HepG2 (cell line): ENCODE data around the gene NPSR1. TPM values are rescaled to one million over a fixed set of nuclear protein-coding genes. Genes with fewer than 3 reads are reported as not detected.

Experiments used
- E2F2 ChIP-seq: sonication (generic); formaldehyde crosslinking; IDR thresholded peaks from 2 replicates; pipeline ENCODE4 v1.4.0; 2020; ENCODE audit warnings: missing genetic modification reagents, borderline replicate concordance
- GABPB1 ChIP-seq: IDR thresholded peaks from 2 replicates; pipeline ENCODE4 v1.6.1; 2016; ENCODE audit warnings: mild to moderate bottlenecking, missing genetic modification reagents, moderate library complexity, missing compliant biosample characterization
- HNF1A ChIP-seq, 2 experiments: sonication (generic) in 1 of 2; formaldehyde crosslinking in 1 of 2; IDR thresholded peaks; 2 replicates each; pipeline versions ENCODE4 v1.4.0 to v1.6.1; 2016 to 2020; ENCODE audit warnings: borderline replicate concordance in 1 of 2, low read depth in 1 of 2, mild to moderate bottlenecking in 1 of 2, missing genetic modification reagents in 1 of 2
- LCORL ChIP-seq, 2 experiments: fragments of 450-650 bp in 1 of 2; sonication (generic) in 1 of 2; formaldehyde crosslinking in 1 of 2; IDR thresholded peaks; 2 replicates each; pipeline versions ENCODE4 v1.5.0 to v1.6.1; 2017 to 2020; ENCODE audit warnings: antibody characterized with exemption in 1 of 2, missing genetic modification reagents in 1 of 2
- MLLT10 ChIP-seq: sonication (generic); formaldehyde crosslinking; IDR thresholded peaks from 2 replicates; pipeline ENCODE4 v1.4.0; 2020; ENCODE audit warnings: missing genetic modification reagents
- PHB2 ChIP-seq: fragments of 450-650 bp; IDR thresholded peaks from 2 replicates; pipeline ENCODE4 v1.6.1; 2018; ENCODE audit not compliant: partially characterized antibody
- SSRP1 ChIP-seq: IDR thresholded peaks from 2 replicates; pipeline ENCODE4 v1.6.1; 2016; ENCODE audit warnings: control low read depth
- TCF12 ChIP-seq, 2 experiments: fragments of 450-650 bp in 1 of 2; sonication (generic) in 1 of 2; formaldehyde crosslinking in 1 of 2; IDR thresholded peaks; 2 replicates each; pipeline versions ENCODE4 v1.6.1 to v1.8.0; 2017 to 2022; ENCODE audit warnings: antibody characterized with exemption in 1 of 2, mild to moderate bottlenecking in 1 of 2, missing genetic modification reagents in 1 of 2, moderate library complexity in 1 of 2
- ZNF18 ChIP-seq: sonication (generic); formaldehyde crosslinking; IDR thresholded peaks from 2 replicates; pipeline ENCODE4 v1.8.0; 2022; ENCODE audit warnings: mild to moderate bottlenecking, missing genetic modification reagents; ENCODE audit not compliant: insufficient replicate concordance
- ZNF274 ChIP-seq: sonication (generic); formaldehyde crosslinking; IDR thresholded peaks from 2 replicates; pipeline ENCODE4 v1.5.1; 2020; ENCODE audit warnings: mild to moderate bottlenecking, missing genetic modification reagents
- ZNF275 ChIP-seq: sonication (generic); formaldehyde crosslinking; IDR thresholded peaks from 2 replicates; pipeline ENCODE4 v1.8.0; 2022; ENCODE audit warnings: missing genetic modification reagents, mild to moderate bottlenecking, inconsistent platforms, borderline replicate concordance
- ZNF609 ChIP-seq: sonication (generic); formaldehyde crosslinking; IDR thresholded peaks from 2 replicates; pipeline ENCODE4 v1.4.0; 2020; ENCODE audit warnings: mild to moderate bottlenecking, missing genetic modification reagents, borderline replicate concordance
- polyA plus RNA-seq, 8 experiments: library from polyadenylated mRNA; depleted of rRNA in 3 of 8; stranded (reverse) in 7 of 8; unstranded in 1 of 8; fragments of >200 nt; fragmentation: Illumina TruSeq in 4 of 8; extraction: Trizol in 4 of 8; gene quantifications; 2 replicates each; pipeline versions ENCODE4 v1.2.1 to v1.2.3, GENCODE V29; 2011 to 2016; ENCODE audit warnings: low read depth in 4 of 8, missing spikeins in 1 of 8, mixed read lengths in 1 of 8; ENCODE audit not compliant: insufficient read depth in 1 of 8
- total RNA-seq, 5 experiments: library from RNA; depleted of rRNA; stranded (reverse); fragments of >200 nt; fragmentation: Illumina TruSeq; extraction: Trizol; gene quantifications; 2 replicates each; pipeline ENCODE4 v1.2.3, GENCODE V29; 2016; ENCODE audit warnings: low read depth in 1 of 5

Gene NPSR1
- total and polyA plus RNA-seq, 2 of the 13 experiments (the other 11 are each of a cell fraction or from before 2014, with no cell fraction given) = not detected

- 0 out of 2 replicates have a peak, but pooled peaks have one; percentile 18 for TF ChIP-seq ZNF274 (CRISPR knock-in tag)
- no peak for TF ChIP-seq MLLT10
- no peak for TF ChIP-seq LCORL (IDR thresholded peaks at IDR 0.05)
- TF ChIP-seq LCORL (CRISPR knock-in tag; IDR thresholded peaks at IDR 0.05) = peak; percentile 52
- TF ChIP-seq HNF1A (IDR thresholded peaks at IDR 0.05; ENCODE audit: low read depth) = peak; percentile 89
- peak; percentile 86; the same call in 1 of the 2 replicates for TF ChIP-seq HNF1A (CRISPR knock-in tag; IDR thresholded peaks at IDR 0.05; ENCODE audit: borderline replicate concordance)
- peak; percentile 45 for TF ChIP-seq ZNF18 (CRISPR knock-in tag)
- no peak for TF ChIP-seq ZNF275
- TF ChIP-seq ZNF609 (CRISPR knock-in tag) = 0 out of 2 replicates have a peak, but pooled peaks have one; percentile 13
- TF ChIP-seq TCF12 (IDR thresholded peaks at IDR 0.05) = no peak
- no peak for TF ChIP-seq TCF12 (CRISPR knock-in tag; IDR thresholded peaks at IDR 0.05)
- no peak for TF ChIP-seq GABPB1 (CRISPR knock-in tag)
- TF ChIP-seq PHB2 = no peak
- TF ChIP-seq SSRP1 (CRISPR knock-in tag) = no peak
- TF ChIP-seq E2F2 (CRISPR knock-in tag) = no peak
Measured at GRCh38 chr7:34751725-34752643, 94.0 kb downstream of the NPSR1 start (continued).
